ENCODE data around the gene IKBKG.
"Not testable (repeated sequence)": the region's sequence is repeated elsewhere in the genome, so short reads cannot be mapped to it uniquely, and the experiment has no call there.

IKBKG gene

DNA sequence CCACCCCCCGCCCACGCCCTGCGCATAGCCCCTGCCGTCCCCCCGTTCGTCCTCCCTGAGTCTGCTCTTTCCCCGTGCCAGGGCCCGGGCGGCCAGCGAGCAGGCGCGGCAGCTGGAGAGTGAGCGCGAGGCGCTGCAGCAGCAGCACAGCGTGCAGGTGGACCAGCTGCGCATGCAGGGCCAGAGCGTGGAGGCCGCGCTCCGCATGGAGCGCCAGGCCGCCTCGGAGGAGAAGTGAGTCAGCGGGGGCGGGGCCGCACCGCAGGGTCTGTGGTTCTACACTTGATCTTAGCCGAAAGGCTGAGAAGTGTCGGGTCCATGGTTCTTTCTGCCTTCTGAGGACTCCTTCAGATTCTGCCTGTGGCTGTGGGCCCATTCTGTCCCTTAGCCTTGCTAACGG, 12.9 kb downstream of the IKBKG start:
- not testable (repeated sequence) for DNase-seq

GRCh38 chrX:154562295-154562694, 14.9 kb downstream of the IKBKG start:
- DNase-seq: not testable (repeated sequence)

- not testable (repeated sequence) for DNase-seq
Measured at GRCh38 chrX:154570361-154570760, 22.9 kb downstream of the IKBKG start.

DNA sequence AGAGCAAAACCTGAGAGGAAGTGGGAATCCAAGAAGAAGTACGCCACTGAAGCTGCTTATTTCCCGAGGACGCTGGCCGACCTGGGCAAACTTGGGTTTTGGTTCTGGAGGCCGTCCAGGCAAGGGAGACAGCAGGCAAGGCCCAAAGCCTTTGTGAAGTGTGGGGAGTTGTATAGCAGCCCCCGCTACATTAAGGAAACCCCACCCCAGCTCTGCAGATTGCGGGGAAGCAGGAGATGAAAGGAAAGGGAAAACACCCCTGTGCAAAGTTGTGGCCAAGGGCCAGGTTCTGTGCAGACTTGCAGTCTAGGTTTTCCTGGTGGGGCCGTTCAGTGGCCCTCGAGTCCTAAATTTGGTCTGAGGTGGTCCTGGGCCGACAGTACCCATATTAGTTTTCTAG, 25.6 kb downstream of the IKBKG start:
- not testable (repeated sequence) for DNase-seq

- not testable (repeated sequence) for DNase-seq
Measured at GRCh38 chrX:154575076-154575475, 27.7 kb downstream of the IKBKG start.

- not testable (repeated sequence) for DNase-seq
Measured at GRCh38 chrX:154582994-154583393, 35.6 kb downstream of the IKBKG start.

GRCh38 chrX:154584585-154585183, 37.3 kb downstream of the IKBKG start, which contains the start of gene CTAG1A:
CTAG1A (plus strand) TSS chrX:154585133; CDS start chrX:154585207, 74 bp downstream.
- DNase-seq: not testable (repeated sequence)

- not testable (repeated sequence) for DNase-seq
Measured at GRCh38 chrX:154590415-154590814, 43.0 kb downstream of the IKBKG start.

DNA sequence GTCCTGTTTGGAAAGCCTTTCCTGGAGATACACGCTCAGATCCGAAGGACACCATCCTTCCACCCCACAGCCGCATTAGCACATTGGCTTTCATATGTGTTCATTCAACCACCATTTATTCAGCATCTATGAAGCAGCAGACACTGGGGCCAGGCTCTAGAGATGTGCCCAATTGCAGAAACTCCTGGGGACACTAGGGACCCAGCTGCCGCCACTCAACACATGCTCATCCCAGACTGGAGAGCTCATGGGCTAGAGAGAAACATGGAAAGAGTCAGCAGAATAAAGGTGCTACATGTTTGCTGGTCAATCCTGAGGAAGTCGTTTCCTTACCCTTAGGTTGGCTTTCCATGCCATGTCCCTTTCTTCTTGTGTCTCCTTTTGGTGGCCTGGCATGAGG, 45.1 kb downstream of the IKBKG start:
- no peak for DNase-seq

DNA sequence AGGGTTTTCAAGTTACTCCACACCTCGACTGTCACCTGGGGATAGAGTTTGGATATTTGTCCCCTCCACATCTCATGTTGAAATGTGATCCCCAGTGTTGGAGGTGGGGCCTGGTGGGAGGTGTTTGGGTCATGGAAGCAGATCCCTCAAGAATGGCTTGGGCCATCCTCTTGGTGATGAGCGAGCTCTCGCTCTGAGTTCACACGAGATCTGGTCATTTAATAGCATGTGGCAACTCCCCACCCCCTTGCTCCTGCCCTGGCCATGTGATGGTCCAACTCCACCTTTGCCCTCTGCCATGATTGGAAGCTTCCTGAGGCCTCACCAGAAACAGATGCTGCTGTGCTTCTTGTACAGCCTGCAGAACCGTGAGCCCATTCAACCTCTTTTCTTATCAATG, 45.8 kb downstream of the IKBKG start:
- DNase-seq: no peak

DNA sequence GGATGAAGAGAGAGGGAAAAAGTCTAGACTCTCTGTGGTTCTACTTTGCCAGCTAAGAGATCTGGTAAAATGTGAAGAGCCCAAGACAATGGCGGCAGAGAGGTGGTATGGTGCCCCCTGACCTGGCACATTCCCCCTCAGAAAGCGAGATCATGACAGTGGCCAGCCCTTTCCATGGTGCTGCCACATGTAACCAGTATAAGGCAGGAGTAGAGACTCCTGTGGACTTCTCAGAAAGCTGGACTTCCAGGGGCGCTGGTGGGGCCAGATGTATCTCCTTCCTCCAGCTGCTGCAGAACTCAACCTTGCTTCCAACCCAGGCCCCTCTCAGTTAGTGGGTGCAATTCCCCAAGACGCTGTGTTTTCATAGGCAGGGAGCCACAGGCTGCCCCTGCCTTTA, 47.1 kb downstream of the IKBKG start:
- no peak for DNase-seq

DNA sequence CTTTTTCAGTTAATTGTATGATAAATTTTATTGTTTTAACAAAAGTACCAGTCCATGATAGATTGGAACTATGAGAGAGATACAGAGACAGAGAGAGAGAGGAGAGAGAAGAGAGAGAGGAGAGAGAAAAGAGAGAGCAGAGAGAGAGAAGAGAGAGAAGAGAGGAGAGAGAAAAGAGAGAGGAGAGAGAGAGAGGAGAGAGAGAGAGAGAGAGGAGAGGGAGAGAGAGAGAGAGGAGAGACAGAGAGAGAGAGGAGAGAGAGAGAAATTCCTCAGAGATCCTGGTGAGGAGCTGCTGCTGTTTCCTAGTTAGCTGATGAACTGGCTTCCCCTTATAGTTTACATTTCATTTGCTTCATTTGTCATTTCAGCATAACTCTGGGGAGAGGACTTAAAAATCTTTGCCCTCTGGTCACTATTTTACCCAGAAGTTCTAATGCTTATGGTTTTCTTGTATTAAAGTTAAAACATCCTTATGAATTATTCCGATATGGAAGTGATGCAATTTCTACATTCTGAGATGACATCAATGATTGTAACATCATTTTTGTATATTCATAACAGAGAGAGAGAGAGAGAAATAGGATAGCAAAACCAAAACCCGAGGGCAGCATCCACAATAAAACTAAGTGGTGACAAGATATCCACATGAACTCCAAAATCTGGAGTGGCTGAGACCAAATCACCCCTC, 48.3 kb downstream of the IKBKG start:
- DNase-seq: no peak

DNA sequence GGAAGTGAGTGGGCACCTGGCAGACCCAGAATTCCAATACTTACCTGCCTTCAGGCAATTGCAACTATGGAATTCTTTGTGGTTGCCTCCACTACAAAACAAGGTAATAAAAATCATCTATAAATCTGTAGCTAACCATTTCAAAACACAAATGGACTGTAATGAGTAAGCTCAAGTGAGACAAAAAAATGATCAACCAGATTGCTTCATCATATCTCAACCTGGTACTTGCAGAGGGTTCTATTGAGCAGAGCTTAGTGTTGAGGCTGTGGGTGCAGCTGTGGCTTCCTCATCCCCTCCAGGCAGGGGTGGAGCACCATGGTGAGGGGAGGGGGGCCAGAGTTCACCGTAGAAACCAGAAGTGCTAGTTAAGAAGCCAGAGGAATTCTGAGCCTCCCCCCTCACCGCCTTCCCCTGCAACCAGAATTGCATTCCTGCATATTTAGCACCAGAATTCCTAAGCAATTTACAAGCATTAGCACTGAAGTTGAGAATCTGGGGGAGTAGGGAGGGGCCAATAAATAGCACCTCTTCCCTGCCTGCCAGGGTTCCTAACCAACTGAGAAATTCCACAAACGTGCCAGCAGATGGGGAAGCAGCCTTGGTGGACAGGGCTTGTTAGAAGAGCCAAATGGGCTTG, 49.0 kb downstream of the IKBKG start:
- peak; percentile 56 for DNase-seq

DNA sequence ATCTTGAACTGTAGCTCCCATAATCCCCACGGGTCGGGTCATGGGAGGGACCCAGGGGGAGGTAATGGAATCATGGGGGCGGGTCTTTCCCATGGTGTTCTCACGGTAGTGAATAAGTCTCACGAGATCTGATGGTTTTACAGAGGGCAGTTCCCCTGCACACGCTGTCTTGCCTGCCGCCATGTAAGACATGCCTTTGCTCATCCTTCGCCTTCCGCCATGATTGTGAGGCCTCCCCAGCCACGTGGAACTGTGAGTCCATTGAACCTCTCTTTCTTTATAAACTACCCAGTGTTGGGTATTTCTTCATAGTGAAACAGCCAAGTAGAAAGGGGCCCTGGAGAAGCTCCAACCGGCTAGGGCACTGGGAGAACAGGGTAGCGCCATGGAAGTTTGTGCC, 49.8 kb downstream of the IKBKG start:
- DNase-seq: no peak

DNA sequence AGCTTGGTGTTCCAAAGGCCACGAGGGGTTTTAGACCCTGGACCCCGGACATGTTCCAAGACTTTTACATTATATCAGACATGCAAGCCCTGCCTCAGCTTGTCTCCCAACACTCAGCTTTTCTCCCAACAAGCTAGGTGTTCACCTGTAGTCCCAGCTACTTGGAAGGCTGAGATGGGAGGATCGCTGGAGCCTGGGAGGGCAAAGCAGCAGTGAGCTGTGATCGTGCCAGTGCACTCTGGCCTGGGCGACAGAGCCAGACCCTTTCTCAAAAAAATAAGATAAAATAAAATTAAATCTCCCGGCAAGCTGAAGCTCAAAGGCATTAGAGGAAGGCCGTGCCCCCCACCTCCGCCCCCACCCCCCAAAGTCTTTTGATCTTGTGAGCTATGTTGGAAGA, 51.2 kb downstream of the IKBKG start:
- no peak for DNase-seq

- DNase-seq: no peak
Measured at GRCh38 chrX:154599531-154599930, 52.1 kb downstream of the IKBKG start.

- DNase-seq: no peak
Measured at GRCh38 chrX:154600759-154601374, 53.4 kb downstream of the IKBKG start.

DNA sequence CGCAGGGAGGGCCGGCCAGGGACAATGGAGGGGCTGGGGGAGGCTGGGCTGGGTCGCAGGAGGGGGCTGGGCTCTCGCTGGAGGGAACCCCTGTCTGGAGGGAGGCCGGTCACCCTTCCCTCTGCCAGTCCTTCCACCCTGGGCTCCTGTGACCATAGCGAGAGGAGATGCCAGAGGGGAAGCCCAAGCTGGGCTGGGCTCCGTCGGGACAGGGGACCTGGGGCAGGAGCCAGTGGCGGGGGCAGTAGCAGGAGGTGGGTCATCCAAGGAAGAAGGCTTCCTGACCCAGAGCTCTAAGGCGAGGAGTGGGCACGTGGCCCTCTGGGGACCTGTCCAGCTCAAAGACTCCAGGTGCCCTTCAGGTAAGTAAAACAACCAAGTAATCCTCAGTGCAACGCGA, 54.8 kb downstream of the IKBKG start:
- no peak for DNase-seq

GRCh38 chrX:154602766-154603437, 55.5 kb downstream of the IKBKG start:
- DNase-seq: no peak

DNA sequence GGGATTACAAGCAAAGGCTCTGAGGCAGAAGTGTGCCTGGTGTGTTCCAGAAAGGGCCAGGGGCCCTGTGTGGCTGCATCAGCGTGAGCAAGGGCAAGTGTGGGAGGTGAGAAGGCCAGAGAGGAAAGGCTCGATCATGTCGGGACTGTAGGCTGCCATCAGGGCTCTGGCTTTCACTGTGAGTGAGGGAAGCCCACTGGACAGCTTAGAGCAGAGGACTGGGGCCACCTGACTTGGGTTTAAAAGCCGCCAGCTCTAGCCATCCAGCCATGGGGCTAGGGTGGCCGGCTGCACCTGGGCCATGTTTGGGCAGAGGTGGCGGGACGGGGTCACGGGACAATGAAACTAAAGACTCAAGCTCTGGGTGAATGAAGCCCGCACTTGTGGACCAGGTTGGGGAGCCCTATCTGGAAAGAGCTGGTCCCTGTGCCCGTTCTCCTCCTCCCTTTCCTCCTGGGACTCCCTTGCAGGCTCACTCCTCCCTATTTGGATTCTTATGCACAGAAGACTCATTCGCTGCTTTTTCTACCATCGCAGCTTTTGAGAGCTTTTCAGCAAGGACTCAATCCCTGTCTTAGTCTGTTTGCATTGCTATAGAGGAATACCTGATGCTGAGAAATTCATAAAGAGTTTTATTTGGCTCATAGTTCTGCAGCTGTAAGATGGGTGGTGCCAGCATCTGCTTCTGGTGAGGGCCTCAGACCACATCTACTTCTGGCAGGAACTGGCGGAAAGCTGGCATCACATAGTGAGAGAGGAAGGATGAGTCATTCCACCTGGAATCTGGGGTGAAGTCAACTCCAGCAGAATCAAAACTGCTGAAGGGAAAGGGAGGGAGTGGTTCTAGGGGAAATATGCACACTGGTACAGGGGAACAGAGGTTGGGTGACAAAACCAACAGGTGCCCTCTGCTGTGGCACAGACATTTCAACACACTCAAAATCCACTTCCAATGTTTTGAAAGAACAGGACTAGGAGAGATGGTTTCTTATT, 56.3 kb downstream of the IKBKG start:
- no peak for DNase-seq

DNA sequence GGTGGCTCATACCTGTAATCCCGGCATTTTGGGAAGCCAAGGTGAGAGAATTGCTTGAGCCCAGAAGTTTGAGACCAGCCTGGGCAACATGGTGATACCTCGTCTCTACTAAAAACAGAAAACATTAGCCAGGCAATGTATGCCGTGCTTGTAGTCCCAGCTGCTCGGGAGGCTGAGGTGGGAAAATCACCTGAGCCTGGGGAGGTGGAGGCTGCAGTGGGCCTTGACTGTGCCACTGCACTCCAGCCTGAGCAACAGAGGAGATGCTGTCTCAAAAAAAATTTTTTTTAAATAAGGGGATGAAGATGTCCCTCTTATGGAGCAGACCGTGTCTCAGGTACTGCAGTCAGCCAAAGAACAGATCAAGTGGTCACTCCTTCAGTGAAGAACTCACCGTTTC, 58.1 kb downstream of the IKBKG start:
- DNase-seq: no peak

DNA sequence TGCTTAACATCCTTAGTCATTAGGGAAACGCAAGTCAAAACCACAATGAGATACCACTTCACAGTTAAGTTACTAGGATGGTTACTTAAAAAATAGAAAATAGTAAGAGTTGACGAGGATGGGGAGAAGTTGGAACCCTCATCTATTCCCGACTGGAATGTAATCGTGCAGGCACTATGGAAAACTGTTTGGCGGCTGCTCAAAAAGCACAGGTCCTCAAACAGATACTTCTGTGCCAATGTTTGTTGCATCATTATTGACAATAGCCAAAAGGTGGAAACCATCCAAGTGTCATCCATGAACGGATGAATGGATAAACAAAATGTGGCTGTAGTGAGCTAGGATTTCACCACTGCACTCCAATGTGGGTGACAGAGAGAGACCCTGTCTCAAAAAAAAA, 60.0 kb downstream of the IKBKG start:
- DNase-seq: no peak
